Upper lobe of left lung (tissue), 6 donors: ENCODE measurements around the gene ATG10. TPM values are rescaled to one million over a fixed set of nuclear protein-coding genes. Genes with fewer than 3 reads are reported as not detected.

Source experiments
- ATAC-seq, 2 donors: fragments of 200-7000 bp; cut with Tn5 transposase; one replicate each; pipeline ENCODE4 v1.9.1; 2022; ENCODE audit warnings: mild to moderate bottlenecking in 2 of 2, moderate library complexity in 2 of 2; ENCODE audit not compliant: low FRiP score in 2 of 2
- DNase-seq, 2 donors: peaks; one replicate each; pipeline ENCODE4 v3.0.0-alpha.2; 2019 to 2020
- H3K27ac ChIP-seq, 4 donors: fragments of 200-600 bp; sonication (generic); one replicate each; pipeline ENCODE4 v1.5.1; 2016 to 2019
- H3K27me3 ChIP-seq, 4 donors: fragments of 200-600 bp; sonication (generic); one replicate each; pipeline ENCODE4 v1.5.1; 2017 to 2019
- H3K36me3 ChIP-seq, 4 donors: fragments of 200-600 bp; sonication (generic); one replicate each; pipeline ENCODE4 v1.5.1; 2016 to 2019
- H3K4me1 ChIP-seq, 4 donors: fragments of 200-600 bp; sonication (generic); one replicate each; pipeline ENCODE4 v1.5.1; 2018 to 2019
- H3K4me3 ChIP-seq, 4 donors: fragments of 200-600 bp; sonication (generic); one replicate each; pipeline ENCODE4 v1.5.1; 2017 to 2019; ENCODE audit warnings: mild to moderate bottlenecking in 2 of 4, moderate library complexity in 1 of 4
- H3K9me3 ChIP-seq, 4 donors: fragments of 200-600 bp; sonication (generic); one replicate each; pipeline ENCODE4 v1.5.1; 2018 to 2019
- EP300 ChIP-seq, 4 donors: sonication (generic); formaldehyde crosslinking; IDR thresholded peaks; one replicate each; pipeline ENCODE4 v1.5.1; 2017; ENCODE audit warnings: antibody characterized with exemption in 4 of 4, control low read depth in 2 of 4
- POLR2A ChIP-seq, 4 donors: fragments of 450-650 bp; IDR thresholded peaks; one replicate each; pipeline ENCODE4 v1.5.1; 2016 to 2017; ENCODE audit warnings: antibody characterized with exemption in 4 of 4, mild to moderate bottlenecking in 2 of 4
- POLR2AphosphoS5 ChIP-seq, 2 donors: sonication (generic); formaldehyde crosslinking; IDR thresholded peaks; one replicate each; pipeline ENCODE4 v1.5.1; 2017; ENCODE audit warnings: antibody characterized with exemption in 2 of 2
- WGBS, 2 donors: methylation state at CpG; one replicate each; pipeline ENCODE4 v1.1.5; 2017 to 2018; 5-methylcytosine and 5-hydroxymethylcytosine counted together
- total RNA-seq, 6 donors: library from RNA; depleted of rRNA in 4 of 6; stranded (reverse); fragments of >200 nt in 4 of 6; gene quantifications; one replicate each; pipeline versions ENCODE4 v1.1.0 to v1.2.1, GENCODE V29; 2016 to 2021
- TF ChIP-seq, protein P1 (sequence below), 6 experiments: fragments of 450-650 bp in 4 of 6; fragments of 200-600 bp in 2 of 6; sonication (generic) in 2 of 6; IDR thresholded peaks; one replicate each; pipeline ENCODE4 v1.5.1; 2016 to 2019; ENCODE audit warnings: antibody characterized with exemption in 6 of 6
- donor health status: DM: no; HTN: no; CAD: no; lungs with moderate emphysema.
- donor health status: DM: no; HTN: yes; CAD: no; lungs with severe emphysema.

Gene ATG10
- total RNA-seq, 6 donors from 2014 or later: 1.00 to 9.4 (median 7.0) TPM

DNA sequence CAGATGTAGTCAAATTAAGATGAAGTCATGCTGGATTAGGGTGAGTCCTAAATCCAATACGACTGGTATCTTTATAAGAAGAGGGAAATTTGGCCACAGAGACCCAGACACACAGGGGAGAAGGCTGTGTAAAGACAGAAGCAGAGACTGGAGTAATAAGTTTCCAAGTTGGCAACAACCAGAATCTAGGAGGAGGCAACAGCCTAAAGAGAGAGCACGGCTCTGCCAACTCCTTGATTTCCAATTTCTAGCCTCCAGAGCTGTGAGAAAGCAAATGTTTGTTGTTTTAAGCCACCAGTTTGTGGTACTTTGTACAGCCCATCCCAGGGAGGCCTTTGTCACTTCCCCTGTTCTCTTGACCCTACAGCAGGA, 74.4 kb downstream of the ATG10 start:
- H3K9me3 ChIP-seq: no peaks in the 10 kb centered on the region
- no peaks in the 10 kb centered on the region for H3K4me1 ChIP-seq
- TF ChIP-seq EP300 (IDR thresholded peaks at IDR 0.05): no peak
- TF ChIP-seq, protein P1, sequence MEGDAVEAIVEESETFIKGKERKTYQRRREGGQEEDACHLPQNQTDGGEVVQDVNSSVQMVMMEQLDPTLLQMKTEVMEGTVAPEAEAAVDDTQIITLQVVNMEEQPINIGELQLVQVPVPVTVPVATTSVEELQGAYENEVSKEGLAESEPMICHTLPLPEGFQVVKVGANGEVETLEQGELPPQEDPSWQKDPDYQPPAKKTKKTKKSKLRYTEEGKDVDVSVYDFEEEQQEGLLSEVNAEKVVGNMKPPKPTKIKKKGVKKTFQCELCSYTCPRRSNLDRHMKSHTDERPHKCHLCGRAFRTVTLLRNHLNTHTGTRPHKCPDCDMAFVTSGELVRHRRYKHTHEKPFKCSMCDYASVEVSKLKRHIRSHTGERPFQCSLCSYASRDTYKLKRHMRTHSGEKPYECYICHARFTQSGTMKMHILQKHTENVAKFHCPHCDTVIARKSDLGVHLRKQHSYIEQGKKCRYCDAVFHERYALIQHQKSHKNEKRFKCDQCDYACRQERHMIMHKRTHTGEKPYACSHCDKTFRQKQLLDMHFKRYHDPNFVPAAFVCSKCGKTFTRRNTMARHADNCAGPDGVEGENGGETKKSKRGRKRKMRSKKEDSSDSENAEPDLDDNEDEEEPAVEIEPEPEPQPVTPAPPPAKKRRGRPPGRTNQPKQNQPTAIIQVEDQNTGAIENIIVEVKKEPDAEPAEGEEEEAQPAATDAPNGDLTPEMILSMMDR (IDR thresholded peaks at IDR 0.05): no peak
- TF ChIP-seq POLR2AphosphoS5 (IDR thresholded peaks at IDR 0.05): no peak
- TF ChIP-seq POLR2A (IDR thresholded peaks at IDR 0.05): no peak
- no peak overlapping the region for H3K27ac ChIP-seq
- H3K27me3 ChIP-seq: no peaks in the 10 kb centered on the region
- no peak overlapping the region for H3K4me3 ChIP-seq
- WGBS, 2 donors: 67 to 83% methylated on average over 2 of the region's 2 CpGs
- peak in 1 of 2 donors; percentile 72 for ATAC-seq
- no peak for DNase-seq
- H3K36me3 ChIP-seq: no peaks in the 10 kb centered on the region

DNA sequence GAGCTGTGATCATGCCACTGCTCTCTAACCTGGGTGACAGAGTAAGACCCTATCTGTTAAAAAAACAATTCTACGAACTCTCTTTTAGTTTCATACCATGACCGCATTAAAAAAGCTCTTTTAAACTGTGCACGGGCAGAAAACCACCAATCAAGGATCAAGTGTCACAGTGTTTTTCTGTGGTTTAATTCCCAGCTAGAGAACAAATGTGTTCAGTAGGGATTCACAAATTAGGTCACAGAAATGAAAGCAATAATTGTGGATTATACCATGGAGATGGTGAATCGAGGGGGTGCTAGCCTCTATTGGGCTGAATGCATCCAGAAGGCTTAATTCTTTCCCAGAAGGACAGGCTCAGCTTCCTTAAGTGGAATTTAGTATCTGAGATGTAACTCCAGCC, 79.1 kb downstream of the ATG10 start:
- 96 to 98% methylated on average over 4 of the region's 4 CpGs for WGBS, 2 donors
- H3K27ac ChIP-seq: no peak overlapping the region
- no peaks in the 10 kb centered on the region for H3K27me3 ChIP-seq
- no peaks in the 10 kb centered on the region for H3K9me3 ChIP-seq
- H3K36me3 ChIP-seq: no peaks in the 10 kb centered on the region
- H3K4me3 ChIP-seq: no peak overlapping the region
- H3K4me1 ChIP-seq: no peaks in the 10 kb centered on the region
- no peak for ATAC-seq
- TF ChIP-seq, protein P1 (IDR thresholded peaks at IDR 0.05): no peak
- no peak for TF ChIP-seq POLR2A (IDR thresholded peaks at IDR 0.05)
- no peak for TF ChIP-seq POLR2AphosphoS5 (IDR thresholded peaks at IDR 0.05)
- no peak for TF ChIP-seq EP300 (IDR thresholded peaks at IDR 0.05)
- DNase-seq: no peak

DNA sequence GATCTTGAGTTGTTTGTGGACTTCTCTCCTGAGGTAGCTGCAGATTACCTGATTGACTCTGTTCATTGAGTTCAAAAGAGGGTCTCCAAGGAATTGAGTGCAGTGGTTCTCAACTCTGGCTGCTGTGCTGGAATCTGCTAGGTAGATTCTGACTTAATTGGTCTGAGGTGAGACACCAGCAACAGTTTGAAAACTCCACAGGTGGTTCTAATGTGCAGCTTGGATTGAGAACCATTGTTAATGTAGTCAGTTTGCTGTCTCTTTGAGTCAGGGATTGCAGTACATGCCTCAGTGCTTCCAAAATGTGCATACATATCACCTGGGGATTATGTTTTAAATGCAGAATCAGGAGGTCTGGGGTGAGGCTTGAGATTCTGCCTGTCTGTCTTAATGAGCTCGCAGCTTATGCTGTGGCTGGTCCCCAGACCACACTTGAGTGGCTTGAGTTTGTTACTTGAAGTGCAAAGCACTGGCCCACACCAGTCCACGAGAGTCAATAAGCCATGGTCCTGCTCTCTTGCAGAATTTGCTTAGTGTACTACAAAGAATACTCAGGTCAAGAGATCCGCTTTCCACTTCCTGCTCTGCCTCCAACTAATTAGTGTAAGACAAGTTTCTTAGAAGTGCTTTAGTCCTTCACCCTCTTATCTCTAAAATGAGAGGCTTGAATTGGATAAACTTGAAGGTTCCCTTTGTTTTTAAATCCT, 82.3 kb downstream of the ATG10 start:
- H3K27ac ChIP-seq: no peak overlapping the region
- H3K36me3 ChIP-seq: no peaks in the 10 kb centered on the region
- no peak overlapping the region for H3K4me3 ChIP-seq
- no peaks in the 10 kb centered on the region for H3K9me3 ChIP-seq
- no peaks in the 10 kb centered on the region for H3K27me3 ChIP-seq
- WGBS, 2 donors: 60 to 64% methylated on average over 2 to 3 of the region's 3 CpGs
- no peaks in the 10 kb centered on the region for H3K4me1 ChIP-seq
- peak in 1 of 2 donors; percentile 22 for DNase-seq
- no peak for TF ChIP-seq POLR2A (IDR thresholded peaks at IDR 0.05)
- TF ChIP-seq EP300 (IDR thresholded peaks at IDR 0.05): no peak
- TF ChIP-seq POLR2AphosphoS5 (IDR thresholded peaks at IDR 0.05): no peak
- TF ChIP-seq, protein P1 (IDR thresholded peaks at IDR 0.05): no peak
- peak in 1 of 2 donors; percentile 51 for ATAC-seq

DNA sequence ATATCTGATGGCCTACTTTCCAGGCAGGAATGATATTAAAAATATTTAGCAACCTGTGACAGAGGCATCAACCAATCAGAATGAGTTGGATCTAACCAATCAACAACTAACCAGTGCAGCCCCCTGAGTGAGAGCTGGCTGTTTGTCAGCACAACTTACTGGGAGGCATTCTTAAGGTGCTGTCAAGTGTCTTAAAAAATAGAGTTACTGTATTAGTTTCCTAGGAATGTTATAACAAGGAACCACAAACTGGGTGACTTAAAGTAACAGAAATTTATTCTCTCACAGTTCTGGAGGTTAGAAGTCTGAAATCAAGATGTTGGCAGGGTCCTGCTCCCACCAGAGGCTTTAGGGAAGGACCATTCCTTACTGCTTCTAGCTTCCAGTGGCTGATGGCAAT, 85.2 kb downstream of the ATG10 start:
- Histone ChIP-seq H3K27ac (no peak overlapping the region), H3K9me3 (no peaks in the 10 kb centered on the region), H3K4me1 (no peaks in the 10 kb centered on the region), H3K4me3 (no peak overlapping the region), H3K36me3 (no peaks in the 10 kb centered on the region), H3K27me3 (no peaks in the 10 kb centered on the region)
- no peak for TF ChIP-seq POLR2A (IDR thresholded peaks at IDR 0.05)
- no peak for TF ChIP-seq POLR2AphosphoS5 (IDR thresholded peaks at IDR 0.05)
- TF ChIP-seq, protein P1 (IDR thresholded peaks at IDR 0.05): no peak
- no peak for TF ChIP-seq EP300 (IDR thresholded peaks at IDR 0.05)
- DNase-seq (no peak), ATAC-seq (no peak)

DNA sequence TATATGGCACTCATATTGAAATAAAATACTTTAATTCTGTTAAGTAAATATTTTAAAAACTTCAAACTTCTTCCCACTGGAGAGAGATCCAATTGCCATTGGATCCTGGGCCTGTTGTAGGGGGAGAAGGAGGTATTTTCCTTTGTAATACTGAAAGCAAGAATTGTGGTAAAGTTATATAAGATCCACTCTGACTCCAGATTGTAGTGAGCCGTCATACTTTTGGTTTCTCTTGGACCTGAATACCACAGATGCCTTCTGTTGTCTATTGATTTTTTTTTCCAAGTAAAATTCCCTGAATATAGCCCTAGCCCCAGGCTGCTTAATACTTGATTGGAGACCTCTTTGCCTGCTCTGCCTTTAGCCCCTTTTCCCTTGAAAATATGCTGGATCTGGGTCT, 86.9 kb downstream of the ATG10 start:
- TF ChIP-seq, protein P1 (IDR thresholded peaks at IDR 0.05): no peak
- no peak for TF ChIP-seq POLR2A (IDR thresholded peaks at IDR 0.05)
- no peak overlapping the region for H3K4me3 ChIP-seq

More for the DNA sequence above, 86.9 kb downstream of the ATG10 start:
- ATAC-seq (no peak), DNase-seq (no peak)
- Histone ChIP-seq H3K36me3 (no peaks in the 10 kb centered on the region), H3K4me1 (no peaks in the 10 kb centered on the region), H3K9me3 (no peaks in the 10 kb centered on the region), H3K27ac (no peak overlapping the region), H3K27me3 (no peaks in the 10 kb centered on the region)
- WGBS, 2 donors: 59 to 61% methylated on average over 1 of the region's 1 CpG
